Nephron progenitor cell (in vitro differentiated cells): ENCODE data around the gene CYSRT1.
A peak's percentile ranks its signal among the peaks of the same experiment; 100 is the strongest.
"Not testable (repeated sequence)": the region's sequence is repeated elsewhere in the genome, so short reads cannot be mapped to it uniquely, and the experiment has no call there.

Experiments
- DNase-seq: peaks from one replicate; pipeline ENCODE4 v3.0.0; 2021
- H3K27ac Mint-ChIP-seq: 2 replicates; pipeline ENCODE4 v1.8.0; 2021; ENCODE audit warnings: mild to moderate bottlenecking, moderate library complexity, mixed read lengths
- H3K27me3 Mint-ChIP-seq: 2 replicates; pipeline ENCODE4 v1.8.0; 2021; ENCODE audit warnings: mild to moderate bottlenecking, low read depth, mixed read lengths; ENCODE audit not compliant: poor library complexity
- H3K36me3 Mint-ChIP-seq: 2 replicates; pipeline ENCODE4 v1.8.0; 2021; ENCODE audit warnings: low read depth, mixed read lengths
- H3K4me1 Mint-ChIP-seq: 2 replicates; pipeline ENCODE4 v1.8.0; 2021; ENCODE audit warnings: mixed read lengths
- H3K4me3 Mint-ChIP-seq: 2 replicates; pipeline ENCODE4 v1.8.0; 2021; ENCODE audit warnings: mild to moderate bottlenecking, moderate library complexity, mixed read lengths
- H3K9me3 Mint-ChIP-seq: 2 replicates; pipeline ENCODE4 v1.8.0; 2021; ENCODE audit warnings: mild to moderate bottlenecking, moderate library complexity, mixed read lengths
- CTCF ChIP-seq: fragments of 200-600 bp; sonication (generic); IDR thresholded peaks from 2 replicates; pipeline ENCODE4 v1.5.0; 2021; ENCODE audit warnings: antibody characterized with exemption

The CYSRT1 gene

GRCh38 chr9:137236936-137237421, 12.0 kb downstream of the CYSRT1 start:
- no peak for TF ChIP-seq CTCF
- no peak overlapping the region for H3K4me3 Mint-ChIP-seq
- no peaks in the 10 kb centered on the region for H3K36me3 Mint-ChIP-seq

GRCh38 chr9:137237759-137238726, 13.1 kb downstream of the CYSRT1 start:
- H3K27ac Mint-ChIP-seq = no peak overlapping the region
- no peak for TF ChIP-seq CTCF
- peaks cover 10% of the 10 kb centered on the region for H3K36me3 Mint-ChIP-seq
- H3K27me3 Mint-ChIP-seq = no peaks in the 10 kb centered on the region
- peak overlapping the region; percentile 24 for H3K4me3 Mint-ChIP-seq
- peaks cover 43% of the 10 kb centered on the region for H3K4me1 Mint-ChIP-seq
- no peak for DNase-seq
- H3K9me3 Mint-ChIP-seq = no peaks in the 10 kb centered on the region

More at GRCh38 chr9:137236936-137237421, 12.0 kb downstream of the CYSRT1 start:
- H3K4me1 Mint-ChIP-seq = peaks cover 33% of the 10 kb centered on the region
- DNase-seq = no peak
- no peaks in the 10 kb centered on the region for H3K9me3 Mint-ChIP-seq
- H3K27ac Mint-ChIP-seq = no peak overlapping the region
- no peaks in the 10 kb centered on the region for H3K27me3 Mint-ChIP-seq

GRCh38 chr9:137239541-137240200, 14.7 kb downstream of the CYSRT1 start:
- peak overlapping the region; percentile 93 for H3K27ac Mint-ChIP-seq
- H3K9me3 Mint-ChIP-seq, H3K27me3 Mint-ChIP-seq, DNase-seq: not testable (repeated sequence)
- peak overlapping the region; percentile 81 for H3K4me3 Mint-ChIP-seq
- peaks cover 15% of the 10 kb centered on the region for H3K36me3 Mint-ChIP-seq
- H3K4me1 Mint-ChIP-seq = peaks cover 58% of the 10 kb centered on the region

- Mint-ChIP-seq H3K4me1 (peaks cover 53% of the 10 kb centered on the region), H3K27ac (no peak overlapping the region), H3K36me3 (peaks cover 15% of the 10 kb centered on the region), H3K9me3 (no peaks in the 10 kb centered on the region), H3K27me3 (no peaks in the 10 kb centered on the region), H3K4me3 (peak overlapping the region; percentile 81)
- no peak for TF ChIP-seq CTCF
- DNase-seq = peak; percentile 65
Measured at GRCh38 chr9:137240318-137240840, 15.4 kb downstream of the CYSRT1 start.

- TF ChIP-seq CTCF = no peak
- peak; percentile 97 for DNase-seq
- H3K4me1 Mint-ChIP-seq = peaks cover 53% of the 10 kb centered on the region
- peaks cover 15% of the 10 kb centered on the region for H3K36me3 Mint-ChIP-seq
- H3K4me3 Mint-ChIP-seq = peak within 1 kb of the TSS; percentile 89
- H3K27me3 Mint-ChIP-seq = peaks cover 3% of the 10 kb centered on the region
- no peaks in the 10 kb centered on the region for H3K9me3 Mint-ChIP-seq
- H3K27ac Mint-ChIP-seq = peak within 1 kb of the TSS; percentile 93
Measured at GRCh38 chr9:137240841-137241489, 16.0 kb downstream of the CYSRT1 start, which contains the start of gene TUBB4B. TUBB4B (plus strand) TSS chr9:137241287; CDS start chr9:137241361, 74 bp downstream.
